ENCODE results near the gene CADM2.

- no peak for TF ChIP-seq CTCF (conservative IDR thresholded peaks at IDR 0.05)
- TF ChIP-seq ZFX (IDR thresholded peaks at IDR 0.05), result no peak
Measured at GRCh38 chr3:85842081-85842480, 883.3 kb downstream of the CADM2 start.
